Vagina (tissue), 2 donors: ENCODE results near the gene ANO10. TPM values are rescaled to one million over a fixed set of nuclear protein-coding genes. Genes with fewer than 3 reads are reported as not detected.

ENCODE experiments used
- DNase-seq, 2 donors: peaks; one replicate each; pipeline ENCODE4 v3.0.0-alpha.2; 2017; ENCODE audit errors: extremely low spot score in 2 of 2
- H3K27ac ChIP-seq: fragments of 200-600 bp; sonication (generic); one replicate; pipeline ENCODE4 v1.5.1; 2019
- H3K27me3 ChIP-seq: fragments of 200-600 bp; sonication (generic); one replicate; pipeline ENCODE4 v1.5.1; 2019
- H3K36me3 ChIP-seq, 2 donors: fragments of 200-600 bp; sonication (generic); one replicate each; pipeline ENCODE4 v1.5.1; 2017 to 2019
- H3K4me1 ChIP-seq: fragments of 200-600 bp; sonication (generic); one replicate; pipeline ENCODE4 v1.5.1; 2019
- H3K4me3 ChIP-seq, 2 donors: fragments of 200-600 bp; sonication (generic); 1 replicate in 1 of 2; 2 replicates in 1 of 2; pipeline ENCODE4 v1.5.1; 2016 to 2019
- H3K9me3 ChIP-seq: fragments of 200-600 bp; sonication (generic); one replicate; pipeline ENCODE4 v1.5.1; 2019
- CTCF ChIP-seq, 3 experiments: fragments of 450-650 bp in 2 of 3; fragments of 200-600 bp in 1 of 3; sonication (generic) in 1 of 3; IDR thresholded peaks; one replicate each; pipeline ENCODE4 v1.5.1; 2017 to 2019; ENCODE audit warnings: antibody characterized with exemption in 3 of 3, mild to moderate bottlenecking in 2 of 3, moderate library complexity in 2 of 3
- POLR2A ChIP-seq, 2 donors: fragments of 450-650 bp; IDR thresholded peaks; one replicate each; pipeline ENCODE4 v1.6.1; 2017; ENCODE audit warnings: antibody characterized with exemption in 2 of 2, mild to moderate bottlenecking in 2 of 2, moderate library complexity in 2 of 2
- POLR2AphosphoS5 ChIP-seq, 2 donors: sonication (generic); formaldehyde crosslinking; IDR thresholded peaks; one replicate each; pipeline ENCODE4 v1.9.0; 2017; ENCODE audit warnings: antibody characterized with exemption in 2 of 2, mild to moderate bottlenecking in 2 of 2, low read depth in 1 of 2; ENCODE audit not compliant: insufficient read depth in 1 of 2
- intact Hi-C: fragments of 100-400 bp; cut with DNase I; formaldehyde crosslinking; loops from one replicate; pipeline ENCODE4 v1.15.1; 2023
- total RNA-seq: library from RNA; depleted of rRNA; stranded (reverse); fragments of >200 nt; gene quantifications from one replicate; pipeline ENCODE4 v1.2.3, GENCODE V29; 2016

Gene ANO10
- total RNA-seq, 1 donor from 2014 or later: 29.0 TPM

- peaks cover 8% of the 10 kb centered on the region for H3K4me1 ChIP-seq
- H3K4me3 ChIP-seq: no peak overlapping the region
- intact Hi-C loops: no loop called here
- no peaks in the 10 kb centered on the region for H3K27me3 ChIP-seq
- H3K36me3 ChIP-seq: no peaks in the 10 kb centered on the region
- no peak overlapping the region for H3K27ac ChIP-seq
- no peaks in the 10 kb centered on the region for H3K9me3 ChIP-seq
- DNase-seq: no peak
- TF ChIP-seq POLR2A (IDR thresholded peaks at IDR 0.05) (no peak), CTCF (IDR thresholded peaks at IDR 0.05) (no peak), POLR2AphosphoS5 (IDR thresholded peaks at IDR 0.05; ENCODE audit: insufficient read depth in 1 of 2, low read depth in 1 of 2) (no peak)
Measured at GRCh38 chr3:43436507-43437140, 185.2 kb downstream of the ANO10 start.

GRCh38 chr3:43435706-43436105 lies 186.1 kb downstream of the ANO10 start:
- TF ChIP-seq POLR2AphosphoS5 (IDR thresholded peaks at IDR 0.05; ENCODE audit: insufficient read depth in 1 of 2, low read depth in 1 of 2) (no peak), POLR2A (IDR thresholded peaks at IDR 0.05) (no peak), CTCF (IDR thresholded peaks at IDR 0.05) (no peak)
- H3K27me3 ChIP-seq: no peaks in the 10 kb centered on the region
- H3K9me3 ChIP-seq: no peaks in the 10 kb centered on the region
- no peaks in the 10 kb centered on the region for H3K36me3 ChIP-seq
- no peak overlapping the region for H3K4me3 ChIP-seq
- DNase-seq: no peak
- peaks cover 8% of the 10 kb centered on the region for H3K4me1 ChIP-seq
- intact Hi-C loops: no loop called here
- no peak overlapping the region for H3K27ac ChIP-seq

DNA sequence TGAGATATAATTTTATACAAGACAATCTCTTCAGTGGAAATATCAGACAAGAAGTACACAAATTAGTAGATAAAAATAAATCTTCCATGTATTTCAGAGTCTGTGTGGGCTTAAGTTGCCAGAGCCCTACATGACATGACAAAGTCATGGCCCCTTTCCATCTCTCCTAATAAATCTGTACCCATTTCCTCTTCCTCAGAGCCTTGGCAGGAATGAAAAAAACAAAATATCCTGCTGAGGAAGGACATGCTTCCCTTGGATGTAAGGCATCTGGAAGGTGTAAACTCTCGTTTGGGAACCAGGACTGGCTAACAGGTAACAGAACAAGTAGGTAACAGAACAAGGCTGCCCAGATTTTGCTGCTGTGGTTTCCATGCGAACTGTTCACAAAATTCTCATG lies 187.4 kb downstream of the ANO10 start:
- Histone ChIP-seq H3K4me3 (no peak overlapping the region), H3K36me3 (no peaks in the 10 kb centered on the region), H3K9me3 (no peaks in the 10 kb centered on the region), H3K27me3 (no peaks in the 10 kb centered on the region), H3K27ac (no peak overlapping the region), H3K4me1 (peaks cover 8% of the 10 kb centered on the region)
- intact Hi-C loops: loop anchor here (5.0 kb wide), 1 partner anchor 432 kb away; no protein-coding TSS in a partner anchor
- TF ChIP-seq POLR2A (IDR thresholded peaks at IDR 0.05) (no peak), CTCF (IDR thresholded peaks at IDR 0.05) (no peak), POLR2AphosphoS5 (IDR thresholded peaks at IDR 0.05; ENCODE audit: insufficient read depth in 1 of 2, low read depth in 1 of 2) (no peak)
- DNase-seq: no peak

DNA sequence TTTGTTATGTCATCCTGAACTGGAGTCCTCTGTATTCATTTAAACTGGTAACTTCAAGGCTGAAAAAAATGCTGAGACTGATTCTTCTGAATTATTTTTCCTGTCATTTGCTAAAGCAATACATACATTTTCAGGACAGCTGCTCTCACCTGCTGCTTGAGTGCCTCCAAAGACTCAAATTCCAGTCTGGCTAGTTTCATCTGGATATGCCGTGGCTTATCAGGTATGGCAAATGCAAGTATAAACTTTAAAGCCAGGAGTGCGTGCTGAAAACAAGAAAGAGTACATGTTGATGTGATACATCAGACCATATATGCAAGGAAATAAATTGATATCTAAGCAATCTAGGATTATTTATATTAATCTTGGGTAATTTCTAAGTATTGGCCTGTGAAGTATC lies 189.3 kb downstream of the ANO10 start:
- Histone ChIP-seq H3K27me3 (no peaks in the 10 kb centered on the region), H3K27ac (no peak overlapping the region), H3K36me3 (no peaks in the 10 kb centered on the region), H3K4me3 (no peak overlapping the region), H3K9me3 (no peaks in the 10 kb centered on the region), H3K4me1 (peaks cover 8% of the 10 kb centered on the region)
- no peak for DNase-seq
- no peak for TF ChIP-seq CTCF (IDR thresholded peaks at IDR 0.05)
- TF ChIP-seq POLR2A (IDR thresholded peaks at IDR 0.05): no peak
- TF ChIP-seq POLR2AphosphoS5 (IDR thresholded peaks at IDR 0.05; ENCODE audit: insufficient read depth in 1 of 2, low read depth in 1 of 2): no peak
- intact Hi-C loops: loop anchor here (5.0 kb wide), 1 partner anchor 430 kb away; no protein-coding TSS in a partner anchor

DNA sequence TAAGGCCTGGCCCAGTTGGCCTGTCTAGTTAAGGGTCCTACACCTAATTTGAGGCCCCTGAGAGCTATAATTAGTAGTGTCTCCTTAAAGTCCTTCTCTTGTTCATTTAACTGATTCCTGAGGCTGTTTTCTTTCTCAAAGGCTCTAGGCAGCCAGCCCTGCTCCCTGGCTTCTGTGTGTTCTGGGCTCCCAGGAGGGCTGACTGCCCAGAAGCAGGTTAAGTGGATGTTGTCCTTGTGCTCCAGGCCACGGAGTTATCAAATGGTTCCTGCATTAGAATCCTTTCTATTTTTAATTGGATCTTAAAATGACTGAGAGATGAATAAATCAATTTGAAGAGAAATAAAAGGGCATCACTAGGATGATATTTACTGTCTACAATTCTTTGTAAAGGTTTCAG lies 195.4 kb downstream of the ANO10 start:
- H3K4me3 ChIP-seq: no peak overlapping the region
- H3K4me1 ChIP-seq: no peaks in the 10 kb centered on the region
- no peaks in the 10 kb centered on the region for H3K9me3 ChIP-seq
- intact Hi-C loops: no loop called here
- no peaks in the 10 kb centered on the region for H3K27me3 ChIP-seq
- H3K27ac ChIP-seq: no peak overlapping the region
- no peak for TF ChIP-seq CTCF (IDR thresholded peaks at IDR 0.05)
- no peak for TF ChIP-seq POLR2A (IDR thresholded peaks at IDR 0.05)
- TF ChIP-seq POLR2AphosphoS5 (IDR thresholded peaks at IDR 0.05; ENCODE audit: insufficient read depth in 1 of 2, low read depth in 1 of 2): no peak
- DNase-seq: no peak
- no peaks in the 10 kb centered on the region for H3K36me3 ChIP-seq
